GM23338 (cell line): ENCODE results near the gene HIP1. TPM values are rescaled to one million over a fixed set of nuclear protein-coding genes. Genes with fewer than 3 reads are reported as not detected.

ENCODE experiments used
- ATAC-seq: fragments of 200-7000 bp; cut with Tn5 transposase; 3 replicates; pipeline ENCODE4 v1.9.1; 2020
- DNase-seq: peaks from one replicate; pipeline ENCODE4 v3.0.0-alpha.2; 2015; ENCODE audit warnings: low spot score
- H2AFZ ChIP-seq: fragments of 200-600 bp; sonication (generic); 2 replicates; pipeline ENCODE4 v1.8.0; 2016; ENCODE audit warnings: antibody characterized with exemption, mild to moderate bottlenecking, moderate library complexity
- H3F3A ChIP-seq: fragments of 200-600 bp; sonication (generic); replicated peaks from 2 replicates; pipeline ENCODE4 v1.8.0; 2017; ENCODE audit warnings: antibody characterized with exemption, mixed run types, low read depth
- H3K27ac ChIP-seq: fragments of 200-600 bp; sonication (generic); 2 replicates; pipeline ENCODE4 v1.6.1; 2016; ENCODE audit warnings: low read depth
- H3K27me3 ChIP-seq: fragments of 200-600 bp; sonication (generic); 2 replicates; pipeline ENCODE4 v1.8.0; 2016; ENCODE audit warnings: mild to moderate bottlenecking, mixed run types, moderate library complexity; ENCODE audit not compliant: insufficient read depth
- H3K36me3 ChIP-seq: fragments of 200-600 bp; sonication (generic); 2 replicates; pipeline ENCODE4 v1.8.0; 2016; ENCODE audit warnings: mild to moderate bottlenecking; ENCODE audit not compliant: insufficient read depth
- H3K4me1 ChIP-seq: fragments of 200-600 bp; sonication (generic); 2 replicates; pipeline ENCODE4 v1.8.0; 2016; ENCODE audit warnings: mild to moderate bottlenecking, moderate library complexity; ENCODE audit not compliant: insufficient read depth
- H3K4me2 ChIP-seq: fragments of 200-600 bp; sonication (generic); 2 replicates; pipeline ENCODE4 v1.7.1; 2017; ENCODE audit warnings: mixed run types
- H3K4me3 ChIP-seq: fragments of 200-600 bp; sonication (generic); 2 replicates; pipeline ENCODE4 v1.6.1; 2016; ENCODE audit warnings: mixed run types
- H3K79me2 ChIP-seq: fragments of 200-600 bp; sonication (generic); replicated peaks from 2 replicates; pipeline ENCODE4 v1.8.0; 2017; ENCODE audit warnings: mild to moderate bottlenecking; ENCODE audit not compliant: insufficient read depth
- H3K9me2 ChIP-seq: fragments of 200-600 bp; sonication (generic); 2 replicates; pipeline ENCODE4 v1.8.0; 2017; ENCODE audit not compliant: insufficient read depth
- H4K20me1 ChIP-seq: fragments of 200-600 bp; sonication (generic); replicated peaks from 2 replicates; pipeline ENCODE4 v1.8.0; 2017; ENCODE audit warnings: mild to moderate bottlenecking; ENCODE audit not compliant: insufficient read depth
- H3K27ac Mint-ChIP-seq: 2 replicates; pipeline ENCODE4 v1.8.0; 2020; ENCODE audit warnings: inconsistent platforms, mild to moderate bottlenecking, moderate library complexity, mixed read lengths
- H3K27me3 Mint-ChIP-seq: 3 replicates; pipeline ENCODE4 v1.8.0; 2022; ENCODE audit warnings: low read depth, mild to moderate bottlenecking, moderate library complexity, mixed read lengths, inconsistent platforms; ENCODE audit not compliant: insufficient read depth, poor library complexity
- H3K36me3 Mint-ChIP-seq: 3 replicates; pipeline ENCODE4 v1.8.0; 2021; ENCODE audit warnings: low read depth, mild to moderate bottlenecking, inconsistent platforms, moderate library complexity, mixed read lengths
- H3K4me1 Mint-ChIP-seq: 3 replicates; pipeline ENCODE4 v1.8.0; 2020; ENCODE audit warnings: mild to moderate bottlenecking, inconsistent platforms, mixed read lengths
- H3K4me3 Mint-ChIP-seq: 3 replicates; pipeline ENCODE4 v1.8.0; 2021; ENCODE audit warnings: moderate library complexity, mild to moderate bottlenecking, inconsistent platforms, mixed read lengths
- H3K9me3 Mint-ChIP-seq: 3 replicates; pipeline ENCODE4 v1.8.0; 2020; ENCODE audit warnings: moderate library complexity, mild to moderate bottlenecking, inconsistent platforms, mixed read lengths
- CREB1 ChIP-seq: fragments of 250-450 bp; sonication (Bioruptor Pico); IDR thresholded peaks from 2 replicates; pipeline ENCODE4 v1.5.0; 2020; ENCODE audit warnings: low read depth, mild to moderate bottlenecking, moderate library complexity
- EZH2 ChIP-seq: fragments of 200-600 bp; sonication (generic); IDR thresholded peaks from one replicate; pipeline ENCODE4 v1.8.0; 2017; ENCODE audit warnings: antibody characterized with exemption, mild to moderate bottlenecking, low read depth; ENCODE audit not compliant: unreplicated experiment
- EZH2phosphoT487 ChIP-seq: fragments of 200-600 bp; sonication (generic); IDR thresholded peaks from one replicate; pipeline ENCODE4 v1.8.1; 2018; ENCODE audit warnings: antibody characterized with exemption; ENCODE audit not compliant: unreplicated experiment
- JUNB ChIP-seq: IDR thresholded peaks from one replicate; pipeline ENCODE4 v1.6.1; 2016; ENCODE audit warnings: antibody characterized with exemption; ENCODE audit not compliant: unreplicated experiment
- NANOG ChIP-seq: IDR thresholded peaks from 2 replicates; pipeline ENCODE4 v1.6.1; 2016; ENCODE audit warnings: antibody characterized with exemption, borderline replicate concordance
- POLR2AphosphoS5 ChIP-seq: IDR thresholded peaks from 2 replicates; pipeline ENCODE4 v1.6.1; 2016; ENCODE audit warnings: antibody characterized with exemption, low read depth
- STAT1 ChIP-seq: IDR thresholded peaks from one replicate; pipeline ENCODE4 v1.6.1; 2016; ENCODE audit warnings: antibody characterized with exemption; ENCODE audit not compliant: unreplicated experiment
- ZNF114 ChIP-seq: fragments of 250-450 bp; sonication (Bioruptor Pico); IDR thresholded peaks from 2 replicates; pipeline ENCODE4 v1.5.0; 2020; ENCODE audit warnings: mild to moderate bottlenecking, moderate library complexity
- ZNF331 ChIP-seq: fragments of 250-450 bp; sonication (Bioruptor Pico); IDR thresholded peaks from 2 replicates; pipeline ENCODE4 v1.5.0; 2020; ENCODE audit warnings: low read depth, mild to moderate bottlenecking, moderate library complexity
- polyA plus RNA-seq: library from polyadenylated mRNA; unstranded; fragments of >200 nt; fragmentation: Nextera tagmentation; extraction: Ambion mirVana; gene quantifications from 2 replicates; pipeline ENCODE4 v1.2.1, GENCODE V29; 2016
- total RNA-seq: library from RNA; depleted of rRNA; stranded (reverse); fragments of >200 nt; shearing (Covaris generic); gene quantifications from 2 replicates; pipeline ENCODE4 v1.2.3, GENCODE V29; 2014
- TF ChIP-seq, protein P1 (sequence below): IDR thresholded peaks from 2 replicates; pipeline ENCODE4 v1.6.1; 2016; ENCODE audit warnings: antibody characterized with exemption
- TF ChIP-seq, protein P2 (sequence below): fragments of 250-450 bp; sonication (Bioruptor Pico); IDR thresholded peaks from 2 replicates; pipeline ENCODE4 v1.5.0; 2020; ENCODE audit warnings: mild to moderate bottlenecking, moderate library complexity
- TF ChIP-seq, protein P3 (sequence below), 2 experiments: fragments of 200-600 bp in 1 of 2; sonication (generic) in 1 of 2; conservative IDR thresholded peaks; 2 replicates each; pipeline versions ENCODE4 v1.5.1 to v1.6.1; 2016 to 2017; ENCODE audit warnings: antibody characterized with exemption in 2 of 2, low read depth in 2 of 2, mild to moderate bottlenecking in 2 of 2, moderate library complexity in 1 of 2
- TF ChIP-seq, protein P4 (sequence below): IDR thresholded peaks from one replicate; pipeline ENCODE4 v1.6.1; 2018; ENCODE audit warnings: antibody characterized with exemption; ENCODE audit not compliant: unreplicated experiment

Gene HIP1
- total and polyA plus RNA-seq, 2 experiments from 2014 or later: 24.9 to 80.8 TPM

DNA sequence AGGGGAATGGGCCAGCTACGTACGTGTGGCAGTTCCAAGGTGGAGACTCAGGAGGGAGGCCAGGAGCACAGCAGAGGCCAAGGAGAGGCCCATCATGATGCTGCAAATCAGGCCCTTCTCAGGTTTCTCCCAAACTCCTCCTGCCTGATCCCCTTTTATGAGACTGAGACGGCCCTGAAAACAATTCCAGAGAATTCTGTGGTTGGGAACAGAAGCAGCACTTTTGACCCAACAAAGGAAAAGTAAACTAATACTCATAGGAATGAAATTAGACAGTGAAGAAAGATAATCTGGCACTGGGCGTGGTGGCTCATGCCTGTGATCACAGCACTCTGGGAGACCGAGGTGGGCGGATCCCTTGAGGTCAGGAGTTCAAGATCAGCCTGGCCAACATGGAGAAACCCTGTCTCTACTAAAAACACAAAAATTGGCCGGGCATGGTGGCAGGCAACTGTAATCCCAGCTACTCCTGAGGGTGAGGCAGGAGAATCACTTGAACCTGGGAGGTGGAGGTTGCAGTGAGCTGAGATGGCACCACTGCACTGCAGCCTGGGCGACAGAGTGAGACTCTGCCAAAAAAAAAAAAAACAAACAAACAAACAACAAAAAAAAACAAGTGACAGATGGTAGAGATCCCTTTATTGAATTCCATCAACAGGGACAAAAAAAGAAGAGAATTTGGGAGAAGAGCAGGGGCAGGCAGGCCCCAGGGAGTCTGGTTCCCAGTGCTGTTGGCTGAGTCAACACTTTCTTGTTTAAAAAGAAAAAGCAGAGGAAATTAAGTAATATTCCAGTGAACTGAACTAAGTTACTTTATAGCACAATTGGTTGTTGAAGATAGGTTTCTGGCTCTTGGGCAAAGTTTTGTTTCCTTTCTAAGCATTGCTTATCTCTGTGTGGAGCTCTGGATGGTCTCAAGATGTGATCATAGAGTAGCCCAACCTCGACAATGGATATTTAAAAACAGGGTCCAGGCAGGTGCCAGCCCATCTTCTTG lies 33.6 kb upstream of the HIP1 start, which contains the start of gene CCL26:
Gene CCL26, minus strand, starts transcription at position 131 of the 997 bp plus-strand sequence. Its CDS starts 35 bp downstream, at position 96.
- Mint-ChIP-seq H3K36me3 (no peaks in the 10 kb centered on the region), H3K9me3 (no peaks in the 10 kb centered on the region; the same call in 2 of the 3 replicates), H3K27me3 (peaks cover 5% of the 10 kb centered on the region), H3K27ac (peak within 1 kb of the TSS; percentile 70; the same call in 1 of the 2 replicates), H3K4me3 (no peak within 1 kb of the TSS), H3K4me1 (peaks cover 3% of the 10 kb centered on the region)
- Histone ChIP-seq H2AFZ (no peak within 1 kb of the TSS), H3K36me3 (no peaks in the 10 kb centered on the region), H3K4me3 (no peak within 1 kb of the TSS), H3K79me2 (no peaks in the 10 kb centered on the region), H3K4me1 (no peaks in the 10 kb centered on the region), H3F3A (no peaks in the 10 kb centered on the region), H3K4me2 (no peak within 1 kb of the TSS), H4K20me1 (no peaks in the 10 kb centered on the region), H3K27me3 (no peaks in the 10 kb centered on the region), H3K9me2 (no peaks in the 10 kb centered on the region), H3K27ac (no peak within 1 kb of the TSS)
- TF ChIP-seq, protein P1, sequence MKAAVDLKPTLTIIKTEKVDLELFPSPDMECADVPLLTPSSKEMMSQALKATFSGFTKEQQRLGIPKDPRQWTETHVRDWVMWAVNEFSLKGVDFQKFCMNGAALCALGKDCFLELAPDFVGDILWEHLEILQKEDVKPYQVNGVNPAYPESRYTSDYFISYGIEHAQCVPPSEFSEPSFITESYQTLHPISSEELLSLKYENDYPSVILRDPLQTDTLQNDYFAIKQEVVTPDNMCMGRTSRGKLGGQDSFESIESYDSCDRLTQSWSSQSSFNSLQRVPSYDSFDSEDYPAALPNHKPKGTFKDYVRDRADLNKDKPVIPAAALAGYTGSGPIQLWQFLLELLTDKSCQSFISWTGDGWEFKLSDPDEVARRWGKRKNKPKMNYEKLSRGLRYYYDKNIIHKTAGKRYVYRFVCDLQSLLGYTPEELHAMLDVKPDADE: no peak
- TF ChIP-seq EZH2: no peak
- no peak for TF ChIP-seq ZNF114 (CRISPR knock-in tag)
- no peak for TF ChIP-seq ZNF331 (CRISPR knock-in tag)
- TF ChIP-seq, protein P2, sequence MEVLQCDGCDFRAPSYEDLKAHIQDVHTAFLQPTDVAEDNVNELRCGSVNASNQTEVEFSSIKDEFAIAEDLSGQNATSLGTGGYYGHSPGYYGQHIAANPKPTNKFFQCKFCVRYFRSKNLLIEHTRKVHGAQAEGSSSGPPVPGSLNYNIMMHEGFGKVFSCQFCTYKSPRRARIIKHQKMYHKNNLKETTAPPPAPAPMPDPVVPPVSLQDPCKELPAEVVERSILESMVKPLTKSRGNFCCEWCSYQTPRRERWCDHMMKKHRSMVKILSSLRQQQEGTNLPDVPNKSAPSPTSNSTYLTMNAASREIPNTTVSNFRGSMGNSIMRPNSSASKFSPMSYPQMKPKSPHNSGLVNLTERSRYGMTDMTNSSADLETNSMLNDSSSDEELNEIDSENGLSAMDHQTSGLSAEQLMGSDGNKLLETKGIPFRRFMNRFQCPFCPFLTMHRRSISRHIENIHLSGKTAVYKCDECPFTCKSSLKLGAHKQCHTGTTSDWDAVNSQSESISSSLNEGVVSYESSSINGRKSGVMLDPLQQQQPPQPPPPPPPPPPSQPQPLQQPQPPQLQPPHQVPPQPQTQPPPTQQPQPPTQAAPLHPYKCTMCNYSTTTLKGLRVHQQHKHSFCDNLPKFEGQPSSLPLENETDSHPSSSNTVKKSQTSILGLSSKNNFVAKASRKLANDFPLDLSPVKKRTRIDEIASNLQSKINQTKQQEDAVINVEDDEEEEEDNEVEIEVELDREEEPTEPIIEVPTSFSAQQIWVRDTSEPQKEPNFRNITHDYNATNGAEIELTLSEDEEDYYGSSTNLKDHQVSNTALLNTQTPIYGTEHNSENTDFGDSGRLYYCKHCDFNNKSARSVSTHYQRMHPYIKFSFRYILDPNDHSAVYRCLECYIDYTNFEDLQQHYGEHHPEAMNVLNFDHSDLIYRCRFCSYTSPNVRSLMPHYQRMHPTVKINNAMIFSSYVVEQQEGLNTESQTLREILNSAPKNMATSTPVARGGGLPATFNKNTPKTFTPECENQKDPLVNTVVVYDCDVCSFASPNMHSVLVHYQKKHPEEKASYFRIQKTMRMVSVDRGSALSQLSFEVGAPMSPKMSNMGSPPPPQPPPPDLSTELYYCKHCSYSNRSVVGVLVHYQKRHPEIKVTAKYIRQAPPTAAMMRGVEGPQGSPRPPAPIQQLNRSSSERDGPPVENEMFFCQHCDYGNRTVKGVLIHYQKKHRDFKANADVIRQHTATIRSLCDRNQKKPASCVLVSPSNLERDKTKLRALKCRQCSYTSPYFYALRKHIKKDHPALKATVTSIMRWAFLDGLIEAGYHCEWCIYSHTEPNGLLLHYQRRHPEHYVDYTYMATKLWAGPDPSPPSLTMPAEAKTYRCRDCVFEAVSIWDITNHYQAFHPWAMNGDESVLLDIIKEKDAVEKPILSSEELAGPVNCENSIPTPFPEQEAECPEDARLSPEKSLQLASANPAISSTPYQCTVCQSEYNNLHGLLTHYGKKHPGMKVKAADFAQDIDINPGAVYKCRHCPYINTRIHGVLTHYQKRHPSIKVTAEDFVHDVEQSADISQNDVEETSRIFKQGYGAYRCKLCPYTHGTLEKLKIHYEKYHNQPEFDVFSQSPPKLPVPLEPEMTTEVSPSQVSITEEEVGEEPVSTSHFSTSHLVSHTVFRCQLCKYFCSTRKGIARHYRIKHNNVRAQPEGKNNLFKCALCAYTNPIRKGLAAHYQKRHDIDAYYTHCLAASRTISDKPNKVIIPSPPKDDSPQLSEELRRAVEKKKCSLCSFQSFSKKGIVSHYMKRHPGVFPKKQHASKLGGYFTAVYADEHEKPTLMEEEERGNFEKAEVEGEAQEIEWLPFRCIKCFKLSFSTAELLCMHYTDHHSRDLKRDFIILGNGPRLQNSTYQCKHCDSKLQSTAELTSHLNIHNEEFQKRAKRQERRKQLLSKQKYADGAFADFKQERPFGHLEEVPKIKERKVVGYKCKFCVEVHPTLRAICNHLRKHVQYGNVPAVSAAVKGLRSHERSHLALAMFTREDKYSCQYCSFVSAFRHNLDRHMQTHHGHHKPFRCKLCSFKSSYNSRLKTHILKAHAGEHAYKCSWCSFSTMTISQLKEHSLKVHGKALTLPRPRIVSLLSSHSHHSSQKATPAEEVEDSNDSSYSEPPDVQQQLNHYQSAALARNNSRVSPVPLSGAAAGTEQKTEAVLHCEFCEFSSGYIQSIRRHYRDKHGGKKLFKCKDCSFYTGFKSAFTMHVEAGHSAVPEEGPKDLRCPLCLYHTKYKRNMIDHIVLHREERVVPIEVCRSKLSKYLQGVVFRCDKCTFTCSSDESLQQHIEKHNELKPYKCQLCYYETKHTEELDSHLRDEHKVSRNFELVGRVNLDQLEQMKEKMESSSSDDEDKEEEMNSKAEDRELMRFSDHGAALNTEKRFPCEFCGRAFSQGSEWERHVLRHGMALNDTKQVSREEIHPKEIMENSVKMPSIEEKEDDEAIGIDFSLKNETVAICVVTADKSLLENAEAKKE (CRISPR knock-in tag): no peak
- TF ChIP-seq NANOG: no peak
- TF ChIP-seq, protein P3, sequence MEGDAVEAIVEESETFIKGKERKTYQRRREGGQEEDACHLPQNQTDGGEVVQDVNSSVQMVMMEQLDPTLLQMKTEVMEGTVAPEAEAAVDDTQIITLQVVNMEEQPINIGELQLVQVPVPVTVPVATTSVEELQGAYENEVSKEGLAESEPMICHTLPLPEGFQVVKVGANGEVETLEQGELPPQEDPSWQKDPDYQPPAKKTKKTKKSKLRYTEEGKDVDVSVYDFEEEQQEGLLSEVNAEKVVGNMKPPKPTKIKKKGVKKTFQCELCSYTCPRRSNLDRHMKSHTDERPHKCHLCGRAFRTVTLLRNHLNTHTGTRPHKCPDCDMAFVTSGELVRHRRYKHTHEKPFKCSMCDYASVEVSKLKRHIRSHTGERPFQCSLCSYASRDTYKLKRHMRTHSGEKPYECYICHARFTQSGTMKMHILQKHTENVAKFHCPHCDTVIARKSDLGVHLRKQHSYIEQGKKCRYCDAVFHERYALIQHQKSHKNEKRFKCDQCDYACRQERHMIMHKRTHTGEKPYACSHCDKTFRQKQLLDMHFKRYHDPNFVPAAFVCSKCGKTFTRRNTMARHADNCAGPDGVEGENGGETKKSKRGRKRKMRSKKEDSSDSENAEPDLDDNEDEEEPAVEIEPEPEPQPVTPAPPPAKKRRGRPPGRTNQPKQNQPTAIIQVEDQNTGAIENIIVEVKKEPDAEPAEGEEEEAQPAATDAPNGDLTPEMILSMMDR (conservative IDR thresholded peaks at IDR 0.05; ENCODE audit: low read depth in 2 of 2): no peak
- no peak for TF ChIP-seq JUNB
- TF ChIP-seq POLR2AphosphoS5: no peak
- no peak for TF ChIP-seq STAT1
- TF ChIP-seq EZH2phosphoT487: no peak
- TF ChIP-seq, protein P4, sequence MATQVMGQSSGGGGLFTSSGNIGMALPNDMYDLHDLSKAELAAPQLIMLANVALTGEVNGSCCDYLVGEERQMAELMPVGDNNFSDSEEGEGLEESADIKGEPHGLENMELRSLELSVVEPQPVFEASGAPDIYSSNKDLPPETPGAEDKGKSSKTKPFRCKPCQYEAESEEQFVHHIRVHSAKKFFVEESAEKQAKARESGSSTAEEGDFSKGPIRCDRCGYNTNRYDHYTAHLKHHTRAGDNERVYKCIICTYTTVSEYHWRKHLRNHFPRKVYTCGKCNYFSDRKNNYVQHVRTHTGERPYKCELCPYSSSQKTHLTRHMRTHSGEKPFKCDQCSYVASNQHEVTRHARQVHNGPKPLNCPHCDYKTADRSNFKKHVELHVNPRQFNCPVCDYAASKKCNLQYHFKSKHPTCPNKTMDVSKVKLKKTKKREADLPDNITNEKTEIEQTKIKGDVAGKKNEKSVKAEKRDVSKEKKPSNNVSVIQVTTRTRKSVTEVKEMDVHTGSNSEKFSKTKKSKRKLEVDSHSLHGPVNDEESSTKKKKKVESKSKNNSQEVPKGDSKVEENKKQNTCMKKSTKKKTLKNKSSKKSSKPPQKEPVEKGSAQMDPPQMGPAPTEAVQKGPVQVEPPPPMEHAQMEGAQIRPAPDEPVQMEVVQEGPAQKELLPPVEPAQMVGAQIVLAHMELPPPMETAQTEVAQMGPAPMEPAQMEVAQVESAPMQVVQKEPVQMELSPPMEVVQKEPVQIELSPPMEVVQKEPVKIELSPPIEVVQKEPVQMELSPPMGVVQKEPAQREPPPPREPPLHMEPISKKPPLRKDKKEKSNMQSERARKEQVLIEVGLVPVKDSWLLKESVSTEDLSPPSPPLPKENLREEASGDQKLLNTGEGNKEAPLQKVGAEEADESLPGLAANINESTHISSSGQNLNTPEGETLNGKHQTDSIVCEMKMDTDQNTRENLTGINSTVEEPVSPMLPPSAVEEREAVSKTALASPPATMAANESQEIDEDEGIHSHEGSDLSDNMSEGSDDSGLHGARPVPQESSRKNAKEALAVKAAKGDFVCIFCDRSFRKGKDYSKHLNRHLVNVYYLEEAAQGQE: no peak
- no peak for TF ChIP-seq CREB1 (CRISPR knock-in tag)
- DNase-seq (no peak), ATAC-seq (no peak)
